WTC11 (cell line): Measurements from ENCODE around the gene NUAK1. TPM values are rescaled to one million over a fixed set of nuclear protein-coding genes. Genes with fewer than 3 reads are reported as not detected.

Experiments
- ATAC-seq: fragments of 200-7000 bp; cut with Tn5 transposase; 2 replicates; pipeline ENCODE4 v1.10.0; 2021; ENCODE audit warnings: mild to moderate bottlenecking, moderate library complexity
- CTCF ChIA-PET: fragments of 300-600 bp; sonication (Branson Sonifier 250); formaldehyde crosslinking; loops from one replicate; lab custom pipeline; 2021; ENCODE audit warnings: antibody characterized with exemption; lab: Charles Lee
- POLR2A ChIA-PET: fragments of 350-600 bp; sonication (Branson Sonifier 250); formaldehyde crosslinking; loops from one replicate; lab custom pipeline; 2021; ENCODE audit warnings: antibody characterized with exemption; lab: Charles Lee
- DNase-seq: peaks from one replicate; pipeline ENCODE4 v3.0.0; 2021; ENCODE audit warnings: low spot score
- H3K27ac Mint-ChIP-seq: 2 replicates; pipeline ENCODE4 v1.8.0; 2021; ENCODE audit warnings: mixed read lengths
- H3K27me3 Mint-ChIP-seq: 2 replicates; pipeline ENCODE4 v1.8.0; 2021; ENCODE audit warnings: low read depth, mild to moderate bottlenecking, moderate library complexity, mixed read lengths
- H3K36me3 Mint-ChIP-seq: 2 replicates; pipeline ENCODE4 v1.8.0; 2021; ENCODE audit warnings: mixed read lengths
- H3K4me1 Mint-ChIP-seq: 2 replicates; pipeline ENCODE4 v1.8.0; 2022; ENCODE audit warnings: mixed read lengths
- H3K4me3 Mint-ChIP-seq: 2 replicates; pipeline ENCODE4 v1.8.0; 2021; ENCODE audit warnings: mild to moderate bottlenecking, moderate library complexity, mixed read lengths
- H3K9me3 Mint-ChIP-seq: 2 replicates; pipeline ENCODE4 v1.8.0; 2021; ENCODE audit warnings: mixed read lengths
- AR ChIP-seq: fragments of 250-450 bp; sonication (Bioruptor Pico); IDR thresholded peaks from 2 replicates; pipeline ENCODE4 v1.9.0; 2021; ENCODE audit warnings: mild to moderate bottlenecking
- ARID4B ChIP-seq: sonication (generic); formaldehyde crosslinking; IDR thresholded peaks from 2 replicates; pipeline ENCODE4 v1.8.0; 2023; ENCODE audit warnings: missing genetic modification reagents, mild to moderate bottlenecking, borderline replicate concordance
- CDX4 ChIP-seq: fragments of 250-450 bp; sonication (Bioruptor Pico); IDR thresholded peaks from 2 replicates; pipeline ENCODE4 v1.9.0; 2021; ENCODE audit warnings: moderate library complexity, mild to moderate bottlenecking, inconsistent platforms, borderline replicate concordance
- CTCF ChIP-seq: fragments of 200-600 bp; IDR thresholded peaks from 2 replicates; pipeline ENCODE4 v1.8.0; 2022; ENCODE audit warnings: antibody characterized with exemption
- E2F5 ChIP-seq: sonication (generic); formaldehyde crosslinking; IDR thresholded peaks from 2 replicates; pipeline ENCODE4 v1.8.1; 2022; ENCODE audit warnings: mild to moderate bottlenecking, moderate library complexity, missing genetic modification reagents
- GRHL2 ChIP-seq: fragments of 250-450 bp; sonication (Bioruptor Pico); IDR thresholded peaks from 2 replicates; pipeline ENCODE4 v1.8.0; 2022; ENCODE audit warnings: mild to moderate bottlenecking, moderate library complexity; ENCODE audit not compliant: insufficient replicate concordance, severe bottlenecking
- IRF1 ChIP-seq: sonication (generic); formaldehyde crosslinking; IDR thresholded peaks from 2 replicates; pipeline ENCODE4 v1.8.0; 2023; ENCODE audit warnings: missing genetic modification reagents
- JAZF1 ChIP-seq: fragments of 250-450 bp; sonication (Bioruptor Pico); IDR thresholded peaks from 2 replicates; pipeline ENCODE4 v1.9.0; 2021; ENCODE audit warnings: moderate library complexity, mild to moderate bottlenecking, inconsistent platforms
- JUN ChIP-seq: sonication (generic); formaldehyde crosslinking; IDR thresholded peaks from 2 replicates; pipeline ENCODE4 v1.8.0; 2023; ENCODE audit warnings: mild to moderate bottlenecking, missing genetic modification reagents
- NR2C2 ChIP-seq: sonication (generic); formaldehyde crosslinking; IDR thresholded peaks from 2 replicates; pipeline ENCODE4 v1.8.0; 2022; ENCODE audit warnings: mild to moderate bottlenecking, missing genetic modification reagents
- PRRX2 ChIP-seq: fragments of 250-450 bp; sonication (Bioruptor Pico); IDR thresholded peaks from 2 replicates; pipeline ENCODE4 v1.8.0; 2021; ENCODE audit warnings: mild to moderate bottlenecking
- SMAD3 ChIP-seq: sonication (generic); formaldehyde crosslinking; IDR thresholded peaks from 2 replicates; pipeline ENCODE4 v1.8.0; 2022; ENCODE audit warnings: missing genetic modification reagents, mild to moderate bottlenecking, borderline replicate concordance
- ZNF121 ChIP-seq: sonication (generic); formaldehyde crosslinking; IDR thresholded peaks from 2 replicates; pipeline ENCODE4 v1.8.0; 2023; ENCODE audit warnings: missing genetic modification reagents
- ZNF138 ChIP-seq: sonication (generic); formaldehyde crosslinking; conservative IDR thresholded peaks from 2 replicates; pipeline ENCODE4 v1.8.1; 2022; ENCODE audit warnings: mild to moderate bottlenecking, moderate library complexity, missing genetic modification reagents
- ZNF532 ChIP-seq: fragments of 250-450 bp; sonication (Bioruptor Pico); IDR thresholded peaks from 2 replicates; pipeline ENCODE4 v1.9.0; 2021; ENCODE audit warnings: mild to moderate bottlenecking, borderline replicate concordance
- total RNA-seq: library from RNA; stranded (reverse); gene quantifications from 3 replicates; pipeline ENCODE4 v1.2.3, GENCODE V29; 2021

The NUAK1 gene
- total RNA-seq, 1 experiment from 2014 or later = 15.9 TPM

- Mint-ChIP-seq H3K4me1 (peaks cover 5% of the 10 kb centered on the region), H3K27me3 (no peaks in the 10 kb centered on the region; the same call in 1 of the 2 replicates), H3K27ac (no peak overlapping the region), H3K36me3 (no peaks in the 10 kb centered on the region; the same call in 1 of the 2 replicates), H3K4me3 (no peak overlapping the region), H3K9me3 (peaks cover 13% of the 10 kb centered on the region)
- ATAC-seq (no peak), DNase-seq (no peak)
- no peak for TF ChIP-seq PRRX2 (CRISPR knock-in tag)
- no peak for TF ChIP-seq CTCF
- no peak for TF ChIP-seq CDX4 (CRISPR knock-in tag)
- no peak for TF ChIP-seq GRHL2 (CRISPR knock-in tag)
- POLR2A ChIA-PET = interaction anchor here (0.6 kb wide), 1 partner anchor 356 kb away, joined by 3 read pairs; no protein-coding TSS in a partner anchor
- CTCF ChIA-PET = no interaction called here
Measured at GRCh38 chr12:106157802-106158201, 19.0 kb upstream of the NUAK1 start.

- Mint-ChIP-seq H3K36me3 (no peaks in the 10 kb centered on the region), H3K27me3 (no peaks in the 10 kb centered on the region), H3K4me1 (peaks cover 7% of the 10 kb centered on the region), H3K4me3 (no peak overlapping the region), H3K9me3 (no peaks in the 10 kb centered on the region)
- ATAC-seq (no peak), DNase-seq (no peak)
- no peak for TF ChIP-seq JAZF1 (CRISPR knock-in tag)
- TF ChIP-seq, all 79 proteins: peak for 0
- no peak overlapping the region for H3K27ac Mint-ChIP-seq
- POLR2A ChIA-PET = no interaction called here
- CTCF ChIA-PET = no interaction called here
Measured at GRCh38 chr12:106154751-106155273, 16.1 kb upstream of the NUAK1 start.

GRCh38 chr12:106152334-106152733 lies 13.6 kb upstream of the NUAK1 start:
- Mint-ChIP-seq H3K36me3 (no peaks in the 10 kb centered on the region), H3K9me3 (no peaks in the 10 kb centered on the region), H3K4me1 (peaks cover 7% of the 10 kb centered on the region), H3K4me3 (no peak overlapping the region), H3K27me3 (no peaks in the 10 kb centered on the region), H3K27ac (no peak overlapping the region)
- CTCF ChIA-PET = no interaction called here
- no peak for DNase-seq
- POLR2A ChIA-PET = no interaction called here
- ATAC-seq = no peak
- TF ChIP-seq JUN (CRISPR knock-in tag) = no peak
- TF ChIP-seq NR2C2 (CRISPR knock-in tag) = no peak
- no peak for TF ChIP-seq ZNF532
- no peak for TF ChIP-seq ZNF121 (CRISPR knock-in tag)
- TF ChIP-seq AR = no peak
- TF ChIP-seq SMAD3 (CRISPR knock-in tag) = no peak
- no peak for TF ChIP-seq IRF1 (CRISPR knock-in tag)
- TF ChIP-seq ZNF138 (CRISPR knock-in tag) = no peak
- TF ChIP-seq E2F5 (CRISPR knock-in tag) = no peak
- TF ChIP-seq ARID4B (CRISPR knock-in tag) = no peak
